Fibroblast of lung (primary cell): Measurements from ENCODE around the gene CDYL2. TPM values are rescaled to one million over a fixed set of nuclear protein-coding genes. Genes with fewer than 3 reads are reported as not detected.

ENCODE experiments used
- DNase-seq, 2 donors: peaks; one replicate each; pipeline versions ENCODE4 v3.0.0 to v3.0.0-alpha.2; 2010; ENCODE audit warnings: low read depth in 2 of 2
- H2AFZ ChIP-seq: 2 replicates; pipeline ENCODE4 v1.5.1; 2012; ENCODE audit warnings: low read length, control low read depth, inconsistent platforms
- H3K27ac ChIP-seq: 2 replicates; pipeline ENCODE4 v1.5.1; 2011; ENCODE audit warnings: low read length, control low read depth; ENCODE audit not compliant: insufficient read depth
- H3K27me3 ChIP-seq: 2 replicates; pipeline ENCODE4 v1.5.1; 2011; ENCODE audit warnings: mild to moderate bottlenecking, low read length; ENCODE audit not compliant: control insufficient read depth, insufficient read depth
- H3K36me3 ChIP-seq: 2 replicates; pipeline ENCODE4 v1.5.1; 2011; ENCODE audit warnings: low read length; ENCODE audit not compliant: control insufficient read depth, insufficient read depth
- H3K4me1 ChIP-seq: 2 replicates; pipeline ENCODE4 v1.5.1; 2011; ENCODE audit warnings: low read length; ENCODE audit not compliant: control insufficient read depth, insufficient read depth; ENCODE audit errors: extremely low read depth
- H3K4me2 ChIP-seq: 2 replicates; pipeline ENCODE4 v1.5.1; 2011; ENCODE audit warnings: low read length, control low read depth; ENCODE audit not compliant: insufficient read depth; ENCODE audit errors: extremely low read depth
- H3K4me3 ChIP-seq, 4 experiments: fragments of 200-600 bp in 1 of 4; sonication (generic) in 1 of 4; replicated peaks in 1 of 4; 2 replicates each; pipeline ENCODE4 v1.5.1; 2011 to 2016; ENCODE audit warnings: low read length in 4 of 4, low read depth in 3 of 4, mild to moderate bottlenecking in 3 of 4, control low read depth in 2 of 4, inconsistent platforms in 1 of 4, mixed read lengths in 1 of 4; ENCODE audit not compliant: insufficient read depth in 1 of 4; ENCODE audit errors: control extremely low read depth in 1 of 4
- H3K79me2 ChIP-seq: 2 replicates; pipeline ENCODE4 v1.5.1; 2012; ENCODE audit warnings: mild to moderate bottlenecking, low read length, inconsistent platforms; ENCODE audit not compliant: control insufficient read depth, insufficient read depth
- H3K9ac ChIP-seq: 2 replicates; pipeline ENCODE4 v1.5.1; 2011; ENCODE audit warnings: mild to moderate bottlenecking, low read length, control low read depth; ENCODE audit not compliant: insufficient read depth
- H3K9me3 ChIP-seq: 2 replicates; pipeline ENCODE4 v1.5.1; 2012; ENCODE audit warnings: low read depth, low read length; ENCODE audit not compliant: control insufficient read depth, insufficient read depth
- H4K20me1 ChIP-seq: 2 replicates; pipeline ENCODE4 v1.5.1; 2011; ENCODE audit warnings: low read length; ENCODE audit not compliant: control insufficient read depth, insufficient read depth; ENCODE audit errors: extremely low read depth
- EZH2 ChIP-seq: IDR thresholded peaks from 2 replicates; pipeline ENCODE4 v1.5.1; 2012; ENCODE audit warnings: low read length, control low read depth, mild to moderate bottlenecking; ENCODE audit errors: missing control alignments
- polyA plus RNA-seq, 2 donors: library from polyadenylated mRNA; depleted of rRNA in 1 of 2; stranded (reverse) in 1 of 2; unstranded in 1 of 2; fragments of >200 nt; gene quantifications; 2 replicates each; pipeline ENCODE4 v1.2.1, GENCODE V29; 2011 to 2012; ENCODE audit warnings: missing spikeins in 1 of 2
- total RNA-seq: library from RNA; depleted of rRNA; stranded (reverse); fragments of >200 nt; gene quantifications from 2 replicates; pipeline ENCODE4 v1.2.1, GENCODE V29; 2014
- TF ChIP-seq, protein P1 (sequence below), 2 donors: IDR thresholded peaks in 1 of 2; conservative IDR thresholded peaks in 1 of 2; 1 replicate in 1 of 2; 2 replicates in 1 of 2; pipeline ENCODE4 v1.5.1; 2011 to 2012; ENCODE audit warnings: low read length in 2 of 2, control low read depth in 1 of 2, inconsistent platforms in 1 of 2, low read depth in 1 of 2, mild to moderate bottlenecking in 1 of 2

Gene CDYL2
- total and polyA plus RNA-seq, 2 donors (not counting 1 experiment from before 2014, with no cell fraction given) = 1.1 to 3.5 TPM

DNA sequence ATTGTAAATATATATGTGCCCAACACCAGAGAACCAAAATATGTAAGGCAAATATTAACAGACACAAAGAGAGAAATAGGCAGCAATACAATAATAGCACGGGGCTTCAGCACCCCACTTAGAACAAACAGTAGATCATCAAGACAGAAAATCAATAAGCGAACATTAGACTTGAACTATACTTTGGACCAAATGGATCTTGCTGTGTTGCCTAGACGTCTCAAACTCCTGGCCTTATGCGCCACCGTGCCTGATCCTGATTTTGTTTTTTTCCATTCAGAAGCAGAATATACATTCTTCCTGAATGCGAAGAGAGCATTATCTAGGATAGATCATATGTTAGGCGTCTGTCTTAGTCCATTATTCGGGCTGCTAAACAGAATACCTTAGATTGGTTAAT is 41.9 kb upstream of the CDYL2 start:
- no peaks in the 10 kb centered on the region for H3K27me3 ChIP-seq
- no peak overlapping the region for H3K27ac ChIP-seq
- H2AFZ ChIP-seq = no peak overlapping the region
- H3K4me3 ChIP-seq = no peak overlapping the region
- no peak for DNase-seq
- no peak overlapping the region for H3K9ac ChIP-seq
- no peak for TF ChIP-seq EZH2
- TF ChIP-seq, protein P1, sequence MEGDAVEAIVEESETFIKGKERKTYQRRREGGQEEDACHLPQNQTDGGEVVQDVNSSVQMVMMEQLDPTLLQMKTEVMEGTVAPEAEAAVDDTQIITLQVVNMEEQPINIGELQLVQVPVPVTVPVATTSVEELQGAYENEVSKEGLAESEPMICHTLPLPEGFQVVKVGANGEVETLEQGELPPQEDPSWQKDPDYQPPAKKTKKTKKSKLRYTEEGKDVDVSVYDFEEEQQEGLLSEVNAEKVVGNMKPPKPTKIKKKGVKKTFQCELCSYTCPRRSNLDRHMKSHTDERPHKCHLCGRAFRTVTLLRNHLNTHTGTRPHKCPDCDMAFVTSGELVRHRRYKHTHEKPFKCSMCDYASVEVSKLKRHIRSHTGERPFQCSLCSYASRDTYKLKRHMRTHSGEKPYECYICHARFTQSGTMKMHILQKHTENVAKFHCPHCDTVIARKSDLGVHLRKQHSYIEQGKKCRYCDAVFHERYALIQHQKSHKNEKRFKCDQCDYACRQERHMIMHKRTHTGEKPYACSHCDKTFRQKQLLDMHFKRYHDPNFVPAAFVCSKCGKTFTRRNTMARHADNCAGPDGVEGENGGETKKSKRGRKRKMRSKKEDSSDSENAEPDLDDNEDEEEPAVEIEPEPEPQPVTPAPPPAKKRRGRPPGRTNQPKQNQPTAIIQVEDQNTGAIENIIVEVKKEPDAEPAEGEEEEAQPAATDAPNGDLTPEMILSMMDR (conservative IDR thresholded peaks at IDR 0.05 in 1 of 2, IDR thresholded peaks at IDR 0.05 in 1 of 2; ENCODE audit: low read depth in 1 of 2, low read length in 2 of 2) = no peak
- no peaks in the 10 kb centered on the region for H3K36me3 ChIP-seq
- H3K4me2 ChIP-seq = no peak overlapping the region
- H3K4me1 ChIP-seq = no peaks in the 10 kb centered on the region
- H3K79me2 ChIP-seq = no peaks in the 10 kb centered on the region
- H4K20me1 ChIP-seq = no peaks in the 10 kb centered on the region
- no peaks in the 10 kb centered on the region for H3K9me3 ChIP-seq

DNA sequence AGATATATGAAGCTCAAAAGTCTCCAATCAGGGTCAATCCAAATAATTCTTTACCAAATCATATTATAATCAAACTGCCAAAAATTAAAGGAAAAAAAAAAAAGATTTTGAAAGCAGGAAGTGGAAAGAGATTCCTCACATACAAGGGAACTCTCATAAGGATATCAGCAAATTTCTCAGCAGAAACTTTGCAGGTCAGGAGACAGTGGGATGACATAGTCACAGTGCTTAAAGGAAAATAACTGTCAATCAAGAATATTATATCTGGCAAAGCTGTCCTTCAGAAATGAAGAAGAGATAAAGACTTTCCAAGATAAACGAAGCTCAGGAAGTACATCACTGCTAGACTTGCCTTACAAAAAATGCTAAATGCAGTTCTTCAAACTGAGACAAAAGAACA is 40.0 kb upstream of the CDYL2 start:
- no peaks in the 10 kb centered on the region for H3K4me1 ChIP-seq
- H2AFZ ChIP-seq = no peak overlapping the region
- H3K79me2 ChIP-seq = no peaks in the 10 kb centered on the region
- H4K20me1 ChIP-seq = no peaks in the 10 kb centered on the region
- H3K9ac ChIP-seq = no peak overlapping the region
- no peak for DNase-seq
- no peaks in the 10 kb centered on the region for H3K36me3 ChIP-seq
- H3K9me3 ChIP-seq = no peaks in the 10 kb centered on the region
- no peak overlapping the region for H3K4me2 ChIP-seq
- H3K4me3 ChIP-seq = no peak overlapping the region
- no peak overlapping the region for H3K27ac ChIP-seq
- no peaks in the 10 kb centered on the region for H3K27me3 ChIP-seq
- TF ChIP-seq, protein P1 (conservative IDR thresholded peaks at IDR 0.05 in 1 of 2, IDR thresholded peaks at IDR 0.05 in 1 of 2; ENCODE audit: low read depth in 1 of 2, low read length in 2 of 2) = no peak
- TF ChIP-seq EZH2 = no peak

DNA sequence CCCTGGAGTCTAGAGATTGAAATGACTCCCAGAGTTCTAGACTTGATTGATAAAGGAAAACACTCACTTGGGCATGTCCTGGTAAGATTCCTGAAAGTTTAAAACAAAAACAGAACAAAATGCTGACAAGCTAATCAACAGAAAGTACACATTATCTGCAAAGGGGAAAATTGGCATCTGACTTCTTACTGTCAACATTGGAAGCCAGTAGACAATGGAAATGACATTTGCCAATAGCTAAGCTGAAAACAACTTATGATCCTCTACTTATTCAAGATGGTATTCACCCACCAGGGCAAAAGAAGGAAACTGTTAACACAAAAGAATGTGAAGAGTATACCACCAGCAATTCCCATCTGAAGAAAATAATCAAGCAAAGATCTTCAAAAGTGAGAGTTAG is 36.8 kb upstream of the CDYL2 start:
- TF ChIP-seq EZH2 = no peak
- TF ChIP-seq, protein P1 (conservative IDR thresholded peaks at IDR 0.05 in 1 of 2, IDR thresholded peaks at IDR 0.05 in 1 of 2; ENCODE audit: low read depth in 1 of 2, low read length in 2 of 2) = no peak
- H3K4me1 ChIP-seq = no peaks in the 10 kb centered on the region
- no peaks in the 10 kb centered on the region for H3K9me3 ChIP-seq
- H3K27me3 ChIP-seq = no peaks in the 10 kb centered on the region
- H4K20me1 ChIP-seq = no peaks in the 10 kb centered on the region
- no peak overlapping the region for H3K9ac ChIP-seq
- H3K4me2 ChIP-seq = no peak overlapping the region
- no peak for DNase-seq
- H3K4me3 ChIP-seq = no peak overlapping the region
- H3K36me3 ChIP-seq = no peaks in the 10 kb centered on the region
- H3K27ac ChIP-seq = no peak overlapping the region
- H3K79me2 ChIP-seq = no peaks in the 10 kb centered on the region
- H2AFZ ChIP-seq = no peak overlapping the region
